GM12878 (cell line): ENCODE measurements around the gene FAM161A. TPM values are rescaled to one million over a fixed set of nuclear protein-coding genes. Genes with fewer than 3 reads are reported as not detected.

Source experiments
- BHLHE40 ChIP-seq, 2 experiments: fragments of 450-650 bp in 1 of 2; IDR thresholded peaks; 2 replicates each; pipeline ENCODE4 v1.6.1; 2011 to 2017; ENCODE audit warnings: low read depth in 2 of 2, borderline replicate concordance in 1 of 2, improper control_type of control experiment in 1 of 2, low read length in 1 of 2, mild to moderate bottlenecking in 1 of 2
- CREM ChIP-seq: IDR thresholded peaks from 2 replicates; pipeline ENCODE4 v1.6.1; 2014; ENCODE audit warnings: antibody characterized with exemption, low read depth
- GABPA ChIP-seq: IDR thresholded peaks from 2 replicates; pipeline ENCODE4 v1.6.1; 2014; ENCODE audit warnings: antibody characterized with exemption, low read depth, mild to moderate bottlenecking, inconsistent platforms
- IRF4 ChIP-seq: IDR thresholded peaks from 2 replicates; pipeline ENCODE4 v1.6.1; 2011; ENCODE audit warnings: low read depth, low read length
- JUNB ChIP-seq: IDR thresholded peaks from 2 replicates; pipeline ENCODE4 v1.6.1; 2016; ENCODE audit warnings: antibody characterized with exemption, mild to moderate bottlenecking
- SUPT20H ChIP-seq: IDR thresholded peaks from 2 replicates; pipeline ENCODE4 v1.6.1; 2011; ENCODE audit warnings: low read depth, mild to moderate bottlenecking, low read length, moderate library complexity, borderline replicate concordance; ENCODE audit not compliant: control insufficient read depth
- ZNF592 ChIP-seq: fragments of 450-650 bp; IDR thresholded peaks from 2 replicates; pipeline ENCODE4 v1.6.1; 2017; ENCODE audit warnings: mild to moderate bottlenecking, moderate library complexity
- ZNF687 ChIP-seq: fragments of 450-650 bp; IDR thresholded peaks from 2 replicates; pipeline ENCODE4 v1.6.1; 2017; ENCODE audit warnings: mild to moderate bottlenecking, moderate library complexity
- polyA plus RNA-seq, 11 experiments: library from polyadenylated mRNA; depleted of rRNA in 4 of 11; unstranded in 6 of 11; stranded (reverse) in 5 of 11; fragments of >200 nt; fragmentation: Nextera tagmentation in 4 of 11; fragmentation: Illumina TruSeq in 1 of 11; extraction: Ambion mirVana in 4 of 11; extraction: Trizol in 1 of 11; gene quantifications; 1 replicate in 1 of 11; 2 replicates in 10 of 11; pipeline versions ENCODE4 v1.2.1 to v1.2.3, GENCODE V29; 2011 to 2016; ENCODE audit warnings: inconsistent platforms in 2 of 11, missing spikeins in 2 of 11, low read depth in 1 of 11
- total RNA-seq, 4 experiments: library from RNA; depleted of rRNA in 3 of 4; stranded (reverse); fragments of >200 nt in 3 of 4; fragmentation: Illumina TruSeq in 1 of 4; extraction: Trizol in 1 of 4; gene quantifications; 2 replicates each; pipeline versions ENCODE4 v1.2.1 to v1.2.3, GENCODE V29; 2013 to 2021

FAM161A gene
- total and polyA plus RNA-seq, 10 of the 15 experiments (the other 5 are each of a cell fraction or from before 2014, with no cell fraction given): 2.2 to 12.2 (median 8.9) TPM

- TF ChIP-seq BHLHE40 (IDR thresholded peaks at IDR 0.05; ENCODE audit: borderline replicate concordance in 1 of 2, low read depth in 2 of 2, low read length in 1 of 2) (no peak), ZNF592 (no peak), IRF4 (no peak), GABPA (no peak), SUPT20H (no peak), CREM (peak; percentile 36; the same call in 1 of the 2 replicates), JUNB (peak; percentile 72), ZNF687 (no peak)
These were observed 69.2 kb downstream of the FAM161A start (continued) for GRCh38 chr2:61784643-61785042.
